T-helper 17 cell (primary cell): ENCODE results near the gene NMNAT2. TPM values are rescaled to one million over a fixed set of nuclear protein-coding genes. Genes with fewer than 3 reads are reported as not detected.

Experiments
- ATAC-seq: fragments of 150-1000 bp; cut with Tn5 transposase; 2 replicates; pipeline ENCODE4 v1.10.0; 2021; ENCODE audit warnings: mild to moderate bottlenecking, moderate library complexity
- DNase-seq, 3 donors: peaks; one replicate each; pipeline versions ENCODE4 v3.0.0 to v3.0.0-alpha.2; 2020 to 2021
- H3K9me3 ChIP-seq: one replicate; pipeline ENCODE4 v1.7.0; 2013; ENCODE audit warnings: low read length, mild to moderate bottlenecking; ENCODE audit not compliant: control insufficient read depth, poor library complexity, severe bottlenecking
- H3K27ac Mint-ChIP-seq: one replicate; pipeline ENCODE4 v1.8.0; 2022; ENCODE audit warnings: mild to moderate bottlenecking, moderate library complexity, mixed read lengths
- H3K27me3 Mint-ChIP-seq: one replicate; pipeline ENCODE4 v1.8.0; 2022; ENCODE audit warnings: mixed read lengths
- H3K36me3 Mint-ChIP-seq: one replicate; pipeline ENCODE4 v1.8.0; 2022; ENCODE audit warnings: low read depth, mixed read lengths
- H3K4me1 Mint-ChIP-seq: one replicate; pipeline ENCODE4 v1.8.0; 2022; ENCODE audit warnings: mild to moderate bottlenecking, mixed read lengths
- H3K4me3 Mint-ChIP-seq: one replicate; pipeline ENCODE4 v1.8.0; 2022; ENCODE audit warnings: mild to moderate bottlenecking, moderate library complexity, mixed read lengths
- total RNA-seq, 4 donors: library from RNA in 2 of 4; stranded (reverse) in 2 of 4; gene quantifications; one replicate each; pipeline ENCODE4 v1.2.3 and lab custom pipeline; 2022 to 2026

NMNAT2 gene
- total RNA-seq, 2 donors from 2014 or later = not detected

- DNase-seq (no peak), ATAC-seq (no peak)
- Mint-ChIP-seq H3K4me3 (no peak overlapping the region), H3K36me3 (no peaks in the 10 kb centered on the region), H3K4me1 (peaks cover 3% of the 10 kb centered on the region), H3K27me3 (peaks cover 28% of the 10 kb centered on the region), H3K27ac (no peak overlapping the region)
- H3K9me3 ChIP-seq = no peaks in the 10 kb centered on the region
These were observed 107.3 kb downstream of the NMNAT2 start for GRCh38 chr1:183310753-183311479.

- peaks cover 34% of the 10 kb centered on the region for H3K27me3 Mint-ChIP-seq
These were observed 109.5 kb downstream of the NMNAT2 start for GRCh38 chr1:183308719-183309118.

DNA sequence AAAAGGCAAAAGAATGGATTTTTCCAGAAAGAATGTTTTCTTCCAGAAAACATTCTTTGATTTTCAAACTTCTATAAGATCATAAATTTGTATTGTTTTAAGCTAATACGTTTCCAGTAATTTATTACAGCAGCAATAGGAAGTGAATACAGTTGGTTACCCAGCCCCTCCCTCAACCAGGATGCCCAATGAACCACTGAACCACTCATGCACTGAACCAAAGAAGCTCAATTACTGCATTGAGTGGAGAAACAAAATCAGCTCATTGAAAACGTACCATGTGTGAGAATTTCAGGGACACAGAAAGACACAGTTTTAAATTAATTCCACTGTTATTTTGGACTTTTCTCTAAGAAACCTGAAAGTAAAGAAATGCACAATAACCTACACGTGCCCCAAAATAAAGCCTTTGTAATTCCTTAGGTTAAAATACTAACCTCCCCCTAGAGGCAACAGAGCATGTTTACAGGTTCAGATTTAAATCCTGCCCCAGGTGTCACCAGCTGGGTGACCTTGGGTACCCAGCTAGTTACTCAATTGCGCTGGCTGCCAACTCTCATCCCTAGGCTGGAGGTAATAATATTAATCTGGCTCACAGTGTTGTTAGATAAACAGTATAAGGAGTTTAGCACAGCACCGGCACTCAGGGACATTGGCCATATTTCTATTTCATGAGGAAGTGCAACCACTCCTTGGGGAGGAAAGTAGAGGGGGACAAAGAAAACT is 111.7 kb downstream of the NMNAT2 start:
- Mint-ChIP-seq H3K27ac (no peak overlapping the region), H3K36me3 (peaks cover 3% of the 10 kb centered on the region), H3K27me3 (peaks cover 56% of the 10 kb centered on the region), H3K4me1 (peaks cover 3% of the 10 kb centered on the region), H3K4me3 (no peak overlapping the region)
- H3K9me3 ChIP-seq = no peaks in the 10 kb centered on the region
- no peak for DNase-seq
- no peak for ATAC-seq

More at GRCh38 chr1:183308719-183309118, 109.5 kb downstream of the NMNAT2 start:
- peaks cover 3% of the 10 kb centered on the region for H3K36me3 Mint-ChIP-seq
- ATAC-seq (no peak), DNase-seq (no peak)
- H3K27ac Mint-ChIP-seq = no peak overlapping the region
- H3K4me3 Mint-ChIP-seq = no peak overlapping the region
- H3K4me1 Mint-ChIP-seq = peaks cover 3% of the 10 kb centered on the region
- H3K9me3 ChIP-seq = no peaks in the 10 kb centered on the region

GRCh38 chr1:183304440-183305107 is 113.6 kb downstream of the NMNAT2 start:
- DNase-seq = no peak
- no peaks in the 10 kb centered on the region for H3K9me3 ChIP-seq
- no peak for ATAC-seq
- no peak overlapping the region for H3K4me3 Mint-ChIP-seq
- peaks cover 57% of the 10 kb centered on the region for H3K27me3 Mint-ChIP-seq
- H3K4me1 Mint-ChIP-seq = no peaks in the 10 kb centered on the region
- peaks cover 3% of the 10 kb centered on the region for H3K36me3 Mint-ChIP-seq
- no peak overlapping the region for H3K27ac Mint-ChIP-seq

DNA sequence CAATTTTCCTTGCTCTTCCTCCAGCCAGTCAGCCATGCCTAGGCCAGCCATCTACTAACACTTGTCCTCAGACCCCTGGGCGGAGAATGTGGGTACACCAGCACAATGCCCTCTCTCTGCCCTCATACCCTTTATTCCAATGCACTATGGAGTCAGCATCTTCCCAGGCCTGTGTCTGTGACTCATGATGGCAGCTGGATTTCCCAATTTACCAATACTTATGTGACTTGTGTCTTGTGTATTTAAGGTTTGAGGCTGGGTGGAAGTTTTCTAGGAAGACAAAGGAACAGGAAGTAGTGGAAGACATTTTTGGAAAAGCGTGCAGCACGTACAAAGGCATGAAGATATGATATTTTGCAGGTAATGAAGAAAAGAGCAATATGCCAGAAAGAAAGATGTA is 114.3 kb downstream of the NMNAT2 start:
- peaks cover 54% of the 10 kb centered on the region for H3K27me3 Mint-ChIP-seq

GRCh38 chr1:183303323-183303645 is 114.9 kb downstream of the NMNAT2 start:
- no peaks in the 10 kb centered on the region for H3K9me3 ChIP-seq
- no peak overlapping the region for H3K27ac Mint-ChIP-seq
- no peaks in the 10 kb centered on the region for H3K4me1 Mint-ChIP-seq
- peaks cover 48% of the 10 kb centered on the region for H3K27me3 Mint-ChIP-seq
- no peak for DNase-seq
- peaks cover 3% of the 10 kb centered on the region for H3K36me3 Mint-ChIP-seq
- no peak for ATAC-seq
- no peak overlapping the region for H3K4me3 Mint-ChIP-seq

More for the DNA sequence above, 114.3 kb downstream of the NMNAT2 start:
- ATAC-seq (no peak), DNase-seq (no peak)
- H3K9me3 ChIP-seq = no peaks in the 10 kb centered on the region
- no peak overlapping the region for H3K4me3 Mint-ChIP-seq
- no peak overlapping the region for H3K27ac Mint-ChIP-seq
- peaks cover 3% of the 10 kb centered on the region for H3K36me3 Mint-ChIP-seq
- H3K4me1 Mint-ChIP-seq = no peaks in the 10 kb centered on the region

DNA sequence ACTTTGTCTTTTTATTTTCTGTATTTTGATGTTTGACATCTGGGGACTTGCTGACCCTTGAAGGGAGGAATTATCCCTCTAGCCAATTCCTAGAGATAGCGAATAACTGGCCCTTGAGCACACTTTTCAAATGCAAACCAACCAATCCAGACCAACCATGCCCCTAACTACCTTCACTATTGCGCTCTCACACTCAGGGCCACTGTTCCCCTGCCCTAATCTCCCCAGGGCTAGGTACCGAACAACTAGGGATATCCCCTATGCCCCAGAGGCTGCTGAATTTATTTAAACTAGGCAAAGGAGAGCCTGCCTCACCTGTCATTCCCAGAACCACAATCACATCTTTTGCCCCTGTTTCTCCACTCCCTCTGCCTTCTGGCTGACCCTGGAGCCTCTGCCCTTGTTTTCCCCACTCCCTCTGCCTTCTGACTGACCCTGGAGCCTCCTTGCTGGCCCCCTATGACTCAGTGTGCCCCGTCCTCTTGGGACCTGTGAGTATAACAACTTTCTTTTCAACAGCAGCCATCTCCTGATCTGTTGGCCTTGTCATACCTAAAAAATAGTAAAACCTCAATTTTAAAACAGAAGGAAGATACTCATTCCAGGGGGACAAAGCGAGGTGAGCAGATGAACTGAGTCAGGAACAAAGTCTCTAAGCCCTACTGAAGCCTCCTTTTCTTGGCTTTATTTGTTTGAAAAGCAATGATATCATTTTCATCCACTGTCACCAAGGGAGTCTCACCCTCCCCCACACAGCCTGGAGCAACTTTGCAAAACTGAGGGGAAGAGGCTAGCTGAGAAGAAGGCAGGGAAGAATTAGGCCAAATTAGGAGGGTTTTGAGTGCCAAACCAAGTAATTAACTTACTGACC is 115.5 kb downstream of the NMNAT2 start:
- Mint-ChIP-seq H3K36me3 (peaks cover 3% of the 10 kb centered on the region), H3K27me3 (peaks cover 46% of the 10 kb centered on the region)

GRCh38 chr1:183301239-183301638 is 116.9 kb downstream of the NMNAT2 start:
- H3K9me3 ChIP-seq = no peaks in the 10 kb centered on the region
- H3K27me3 Mint-ChIP-seq = peaks cover 58% of the 10 kb centered on the region
- ATAC-seq = no peak
- no peaks in the 10 kb centered on the region for H3K4me1 Mint-ChIP-seq
- DNase-seq = no peak
- H3K4me3 Mint-ChIP-seq = no peak overlapping the region
- H3K36me3 Mint-ChIP-seq = peaks cover 3% of the 10 kb centered on the region
- H3K27ac Mint-ChIP-seq = no peak overlapping the region

More for the DNA sequence above, 115.5 kb downstream of the NMNAT2 start:
- no peak overlapping the region for H3K27ac Mint-ChIP-seq
- H3K9me3 ChIP-seq = no peaks in the 10 kb centered on the region
- no peak for ATAC-seq
- H3K4me1 Mint-ChIP-seq = no peaks in the 10 kb centered on the region
- no peak for DNase-seq
- H3K4me3 Mint-ChIP-seq = no peak overlapping the region

DNA sequence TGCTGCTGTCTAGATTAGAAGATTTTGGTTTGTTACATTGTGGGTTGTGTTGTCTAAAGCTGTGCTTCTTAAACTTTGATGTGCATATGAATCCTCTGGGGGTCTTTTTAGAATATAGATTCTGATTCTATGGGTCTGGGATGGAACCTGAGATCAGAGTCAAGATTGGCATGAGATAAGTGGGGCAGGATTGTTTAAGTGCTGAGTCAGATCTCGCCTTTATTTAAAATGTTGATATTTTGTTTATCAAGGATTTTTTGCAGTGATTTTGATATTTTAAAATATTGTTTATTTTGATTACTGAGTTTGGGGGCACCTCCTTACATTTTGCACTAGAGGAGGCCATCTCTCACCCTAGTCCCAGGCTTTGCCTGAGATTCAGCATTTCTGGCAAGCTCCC is 117.4 kb downstream of the NMNAT2 start:
- DNase-seq (no peak), ATAC-seq (no peak)
- H3K9me3 ChIP-seq = no peaks in the 10 kb centered on the region
- H3K27me3 Mint-ChIP-seq = peaks cover 57% of the 10 kb centered on the region
- no peak overlapping the region for H3K4me3 Mint-ChIP-seq
- no peaks in the 10 kb centered on the region for H3K4me1 Mint-ChIP-seq
- peaks cover 3% of the 10 kb centered on the region for H3K36me3 Mint-ChIP-seq
- H3K27ac Mint-ChIP-seq = no peak overlapping the region

DNA sequence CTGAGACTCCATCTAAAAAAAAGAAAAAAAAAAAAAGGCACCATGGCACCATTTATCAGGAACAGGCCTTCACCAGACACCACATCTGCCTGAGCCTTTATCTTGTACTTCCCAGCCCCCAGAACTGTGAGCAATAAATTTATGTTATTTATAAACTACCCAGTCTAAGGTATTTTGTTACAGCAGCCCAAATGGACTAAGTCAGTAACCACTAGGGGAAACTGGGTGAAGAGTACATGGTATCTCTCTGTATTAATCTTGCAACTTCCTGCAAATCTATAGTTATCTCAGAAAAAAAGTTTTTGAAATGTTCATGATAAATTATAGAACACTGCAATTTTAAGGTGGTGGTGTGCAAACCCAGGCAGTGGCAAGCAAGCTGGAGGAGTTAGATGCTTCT is 117.8 kb downstream of the NMNAT2 start:
- H3K4me3 Mint-ChIP-seq = no peak overlapping the region
- no peaks in the 10 kb centered on the region for H3K9me3 ChIP-seq
- no peaks in the 10 kb centered on the region for H3K4me1 Mint-ChIP-seq
- no peak overlapping the region for H3K27ac Mint-ChIP-seq
- ATAC-seq = no peak
- no peak for DNase-seq
- H3K36me3 Mint-ChIP-seq = peaks cover 3% of the 10 kb centered on the region
- H3K27me3 Mint-ChIP-seq = peaks cover 59% of the 10 kb centered on the region

DNA sequence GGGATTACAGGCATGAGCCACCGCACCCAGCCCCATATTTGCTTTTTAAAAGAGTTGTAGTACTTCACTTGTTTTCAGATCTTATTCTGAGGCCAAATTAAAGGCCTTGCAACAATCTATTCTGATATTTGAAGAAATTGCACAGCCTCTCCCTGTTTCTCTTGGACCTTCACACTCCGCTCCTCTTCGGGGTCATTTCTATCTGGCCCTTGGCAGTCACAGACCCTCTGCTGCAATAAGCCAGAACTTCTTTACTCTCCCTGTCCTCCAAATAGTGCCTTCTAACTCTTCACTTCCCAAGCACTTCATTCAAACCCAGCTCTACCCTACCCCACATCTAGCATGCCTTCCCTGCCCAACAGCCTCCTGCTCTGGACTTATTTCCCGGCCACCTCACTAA is 121.4 kb downstream of the NMNAT2 start:
- Mint-ChIP-seq H3K4me1 (peaks cover 2% of the 10 kb centered on the region), H3K36me3 (no peaks in the 10 kb centered on the region), H3K4me3 (no peak overlapping the region), H3K27ac (no peak overlapping the region), H3K27me3 (peaks cover 28% of the 10 kb centered on the region)
- no peaks in the 10 kb centered on the region for H3K9me3 ChIP-seq
- ATAC-seq (no peak), DNase-seq (no peak)

DNA sequence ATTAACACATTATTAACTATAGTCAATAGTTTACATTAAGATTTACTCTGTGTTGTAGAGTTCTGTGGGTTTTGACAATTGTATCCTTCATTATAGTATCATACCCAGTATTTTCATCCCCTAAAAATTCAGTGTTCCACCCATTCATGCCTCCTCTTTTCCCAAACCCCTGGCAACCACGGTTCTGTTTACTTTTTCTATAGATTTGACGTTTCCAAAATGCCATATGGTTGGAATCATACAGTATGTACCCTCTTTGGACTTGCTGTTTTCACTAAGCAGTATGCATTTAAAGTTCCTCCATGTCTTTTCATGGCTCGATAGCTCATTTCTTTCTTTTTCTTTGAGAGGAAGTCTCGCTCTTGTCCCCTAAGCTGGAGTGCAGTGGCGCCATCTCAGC is 122.7 kb downstream of the NMNAT2 start:
- no peak overlapping the region for H3K4me3 Mint-ChIP-seq
- H3K27ac Mint-ChIP-seq = no peak overlapping the region
- peaks cover 24% of the 10 kb centered on the region for H3K27me3 Mint-ChIP-seq

DNA sequence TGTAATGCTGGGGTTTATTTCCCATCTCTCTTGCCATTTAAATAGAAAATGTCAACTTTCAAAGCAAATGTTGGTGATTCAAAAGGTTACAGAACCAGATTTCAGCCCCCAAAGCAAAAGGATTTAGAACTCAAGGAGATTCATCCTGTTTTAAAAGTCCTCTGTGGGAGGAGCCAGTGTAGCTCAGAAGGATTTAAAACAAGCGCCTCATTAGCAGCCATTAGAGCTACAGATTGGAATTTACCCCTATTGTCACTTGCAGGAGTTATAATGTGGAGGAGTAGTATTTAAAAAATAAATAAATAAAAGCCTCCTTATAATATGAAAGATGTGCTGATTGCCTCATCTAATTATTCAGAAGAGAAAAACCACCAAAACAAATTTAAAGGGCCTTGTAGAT is 124.3 kb downstream of the NMNAT2 start:
- DNase-seq = no peak
- H3K4me3 Mint-ChIP-seq = no peak overlapping the region
- ATAC-seq = no peak
- no peak overlapping the region for H3K27ac Mint-ChIP-seq
- no peaks in the 10 kb centered on the region for H3K9me3 ChIP-seq
- H3K36me3 Mint-ChIP-seq = no peaks in the 10 kb centered on the region
- H3K4me1 Mint-ChIP-seq = peaks cover 2% of the 10 kb centered on the region
- peaks cover 24% of the 10 kb centered on the region for H3K27me3 Mint-ChIP-seq

More for the DNA sequence above, 122.7 kb downstream of the NMNAT2 start:
- Mint-ChIP-seq H3K4me1 (peaks cover 2% of the 10 kb centered on the region), H3K36me3 (no peaks in the 10 kb centered on the region)
- no peak for DNase-seq
- ATAC-seq = no peak
- no peaks in the 10 kb centered on the region for H3K9me3 ChIP-seq
